ENCODE results near the gene SIK3. TPM values are rescaled to one million over a fixed set of nuclear protein-coding genes. Genes with fewer than 3 reads are reported as not detected.

The SIK3 gene
- total RNA-seq, 1 experiment from 2014 or later = 34.4 TPM

DNA sequence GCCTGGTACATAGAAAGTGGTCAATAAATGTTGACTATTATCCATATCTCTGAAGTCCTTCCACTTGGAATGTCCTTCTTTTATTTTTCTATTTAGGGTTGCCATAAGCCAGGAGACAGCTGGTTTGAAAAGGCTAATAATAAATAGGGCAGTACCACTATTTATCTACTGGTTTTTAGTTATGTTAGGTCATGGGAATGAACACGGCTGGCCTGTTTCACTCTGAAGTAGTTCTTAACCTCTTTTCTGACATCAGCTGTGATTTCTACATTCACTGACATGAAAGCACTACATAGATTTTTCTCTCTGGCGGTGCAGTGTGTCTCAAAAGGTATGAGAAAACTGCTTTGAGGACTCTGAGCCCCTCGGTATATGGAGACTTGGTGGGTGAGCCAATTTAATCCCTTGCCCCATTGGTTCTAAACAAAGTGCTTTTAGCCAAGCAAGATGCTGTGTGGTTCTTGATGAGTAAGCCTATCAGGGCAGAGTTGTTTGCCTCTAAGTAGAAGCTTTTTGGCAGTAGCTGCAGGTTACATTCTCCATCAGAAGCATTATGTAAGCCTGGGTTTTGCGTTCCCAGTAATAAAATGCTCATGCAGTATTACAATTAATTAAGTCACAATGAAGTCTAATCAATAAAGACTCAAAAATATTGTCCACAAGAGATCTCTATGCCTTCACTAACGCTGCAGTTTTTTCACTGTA is 212.1 kb downstream of the SIK3 start:
- POLR2A ChIA-PET = no interaction called here
- no peak overlapping the region for H3K27ac Mint-ChIP-seq
- ATAC-seq = no peak
- CTCF ChIA-PET = no interaction called here
- H3K27me3 Mint-ChIP-seq (ENCODE audit: low read depth) = no peaks in the 10 kb centered on the region
- no peak for TF ChIP-seq SOX15 (CRISPR knock-in tag; IDR thresholded peaks at IDR 0.05)
- TF ChIP-seq NFE2L1 (CRISPR knock-in tag; IDR thresholded peaks at IDR 0.05) = no peak
- no peak for TF ChIP-seq NFATC4 (CRISPR knock-in tag; IDR thresholded peaks at IDR 0.05)
- H3K4me3 Mint-ChIP-seq = no peak overlapping the region
- H3K36me3 Mint-ChIP-seq = no peaks in the 10 kb centered on the region
- DNase-seq (ENCODE audit: low spot score) = no peak
- H3K9me3 Mint-ChIP-seq = no peaks in the 10 kb centered on the region
- H3K4me1 Mint-ChIP-seq = no peaks in the 10 kb centered on the region

DNA sequence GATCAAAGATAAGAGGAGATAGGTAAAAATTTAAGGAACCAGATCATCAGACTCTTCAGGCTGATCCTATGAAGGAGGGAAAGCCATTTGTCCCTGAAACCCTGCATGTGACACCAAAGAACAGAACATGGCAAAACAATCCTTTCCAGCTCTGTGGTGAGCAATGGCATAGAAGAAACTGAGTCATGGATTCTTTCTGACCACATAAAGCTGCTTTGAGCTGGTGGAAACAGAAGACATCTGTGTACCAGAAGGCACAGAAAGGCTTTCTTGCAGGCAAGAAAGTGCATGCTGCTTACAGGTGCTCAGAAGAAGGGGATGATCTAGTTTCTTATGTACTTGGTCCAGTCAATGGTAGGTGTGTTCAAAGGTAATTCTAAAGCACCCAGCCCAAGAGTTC is 215.8 kb downstream of the SIK3 start:
- Mint-ChIP-seq H3K27ac (no peak overlapping the region), H3K9me3 (no peaks in the 10 kb centered on the region), H3K4me1 (peaks cover 3% of the 10 kb centered on the region; the same call in 1 of the 2 replicates), H3K36me3 (no peaks in the 10 kb centered on the region; the same call in 1 of the 2 replicates), H3K27me3 (ENCODE audit: low read depth) (no peaks in the 10 kb centered on the region), H3K4me3 (no peak overlapping the region)
- ATAC-seq (no peak), DNase-seq (ENCODE audit: low spot score) (no peak)
- ChIA-PET POLR2A (no interaction called here), CTCF (no interaction called here)
- TF ChIP-seq HMGA2 (CRISPR knock-in tag; IDR thresholded peaks at IDR 0.05) (no peak), FOXJ3 (CRISPR knock-in tag; IDR thresholded peaks at IDR 0.05; ENCODE audit: borderline replicate concordance) (no peak), CREB1 (CRISPR knock-in tag; IDR thresholded peaks at IDR 0.05) (no peak), ZNF317 (CRISPR knock-in tag; IDR thresholded peaks at IDR 0.05; ENCODE audit: borderline replicate concordance, low read depth) (no peak), SP1 (CRISPR knock-in tag; conservative IDR thresholded peaks at IDR 0.05) (no peak), NR3C1 (CRISPR knock-in tag; conservative IDR thresholded peaks at IDR 0.05; ENCODE audit: low read depth) (no peak), TEAD4 (CRISPR knock-in tag; IDR thresholded peaks at IDR 0.05) (no peak), NR1H2 (CRISPR knock-in tag; IDR thresholded peaks at IDR 0.05) (no peak), ZNF121 (CRISPR knock-in tag; IDR thresholded peaks at IDR 0.05) (no peak), ZNF219 (CRISPR knock-in tag; IDR thresholded peaks at IDR 0.05; ENCODE audit: borderline replicate concordance) (no peak), SOX15 (CRISPR knock-in tag; IDR thresholded peaks at IDR 0.05) (no peak)
- TF ChIP-seq, protein P1, sequence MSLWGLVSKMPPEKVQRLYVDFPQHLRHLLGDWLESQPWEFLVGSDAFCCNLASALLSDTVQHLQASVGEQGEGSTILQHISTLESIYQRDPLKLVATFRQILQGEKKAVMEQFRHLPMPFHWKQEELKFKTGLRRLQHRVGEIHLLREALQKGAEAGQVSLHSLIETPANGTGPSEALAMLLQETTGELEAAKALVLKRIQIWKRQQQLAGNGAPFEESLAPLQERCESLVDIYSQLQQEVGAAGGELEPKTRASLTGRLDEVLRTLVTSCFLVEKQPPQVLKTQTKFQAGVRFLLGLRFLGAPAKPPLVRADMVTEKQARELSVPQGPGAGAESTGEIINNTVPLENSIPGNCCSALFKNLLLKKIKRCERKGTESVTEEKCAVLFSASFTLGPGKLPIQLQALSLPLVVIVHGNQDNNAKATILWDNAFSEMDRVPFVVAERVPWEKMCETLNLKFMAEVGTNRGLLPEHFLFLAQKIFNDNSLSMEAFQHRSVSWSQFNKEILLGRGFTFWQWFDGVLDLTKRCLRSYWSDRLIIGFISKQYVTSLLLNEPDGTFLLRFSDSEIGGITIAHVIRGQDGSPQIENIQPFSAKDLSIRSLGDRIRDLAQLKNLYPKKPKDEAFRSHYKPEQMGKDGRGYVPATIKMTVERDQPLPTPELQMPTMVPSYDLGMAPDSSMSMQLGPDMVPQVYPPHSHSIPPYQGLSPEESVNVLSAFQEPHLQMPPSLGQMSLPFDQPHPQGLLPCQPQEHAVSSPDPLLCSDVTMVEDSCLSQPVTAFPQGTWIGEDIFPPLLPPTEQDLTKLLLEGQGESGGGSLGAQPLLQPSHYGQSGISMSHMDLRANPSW (CRISPR knock-in tag; conservative IDR thresholded peaks at IDR 0.05; ENCODE audit: low read depth) = no peak
- TF ChIP-seq, protein P2, sequence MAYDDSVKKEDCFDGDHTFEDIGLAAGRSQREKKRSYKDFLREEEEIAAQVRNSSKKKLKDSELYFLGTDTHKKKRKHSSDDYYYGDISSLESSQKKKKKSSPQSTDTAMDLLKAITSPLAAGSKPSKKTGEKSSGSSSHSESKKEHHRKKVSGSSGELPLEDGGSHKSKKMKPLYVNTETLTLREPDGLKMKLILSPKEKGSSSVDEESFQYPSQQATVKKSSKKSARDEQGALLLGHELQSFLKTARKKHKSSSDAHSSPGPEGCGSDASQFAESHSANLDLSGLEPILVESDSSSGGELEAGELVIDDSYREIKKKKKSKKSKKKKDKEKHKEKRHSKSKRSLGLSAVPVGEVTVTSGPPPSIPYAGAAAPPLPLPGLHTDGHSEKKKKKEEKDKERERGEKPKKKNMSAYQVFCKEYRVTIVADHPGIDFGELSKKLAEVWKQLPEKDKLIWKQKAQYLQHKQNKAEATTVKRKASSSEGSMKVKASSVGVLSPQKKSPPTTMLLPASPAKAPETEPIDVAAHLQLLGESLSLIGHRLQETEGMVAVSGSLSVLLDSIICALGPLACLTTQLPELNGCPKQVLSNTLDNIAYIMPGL (CRISPR knock-in tag; IDR thresholded peaks at IDR 0.05) = no peak
- TF ChIP-seq, protein P3, sequence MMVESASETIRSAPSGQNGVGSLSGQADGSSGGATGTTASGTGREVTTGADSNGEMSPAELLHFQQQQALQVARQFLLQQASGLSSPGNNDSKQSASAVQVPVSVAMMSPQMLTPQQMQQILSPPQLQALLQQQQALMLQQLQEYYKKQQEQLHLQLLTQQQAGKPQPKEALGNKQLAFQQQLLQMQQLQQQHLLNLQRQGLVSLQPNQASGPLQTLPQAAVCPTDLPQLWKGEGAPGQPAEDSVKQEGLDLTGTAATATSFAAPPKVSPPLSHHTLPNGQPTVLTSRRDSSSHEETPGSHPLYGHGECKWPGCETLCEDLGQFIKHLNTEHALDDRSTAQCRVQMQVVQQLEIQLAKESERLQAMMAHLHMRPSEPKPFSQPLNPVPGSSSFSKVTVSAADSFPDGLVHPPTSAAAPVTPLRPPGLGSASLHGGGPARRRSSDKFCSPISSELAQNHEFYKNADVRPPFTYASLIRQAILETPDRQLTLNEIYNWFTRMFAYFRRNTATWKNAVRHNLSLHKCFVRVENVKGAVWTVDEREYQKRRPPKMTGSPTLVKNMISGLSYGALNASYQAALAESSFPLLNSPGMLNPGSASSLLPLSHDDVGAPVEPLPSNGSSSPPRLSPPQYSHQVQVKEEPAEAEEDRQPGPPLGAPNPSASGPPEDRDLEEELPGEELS (CRISPR knock-in tag; IDR thresholded peaks at IDR 0.05) = no peak
- TF ChIP-seq, protein P4, sequence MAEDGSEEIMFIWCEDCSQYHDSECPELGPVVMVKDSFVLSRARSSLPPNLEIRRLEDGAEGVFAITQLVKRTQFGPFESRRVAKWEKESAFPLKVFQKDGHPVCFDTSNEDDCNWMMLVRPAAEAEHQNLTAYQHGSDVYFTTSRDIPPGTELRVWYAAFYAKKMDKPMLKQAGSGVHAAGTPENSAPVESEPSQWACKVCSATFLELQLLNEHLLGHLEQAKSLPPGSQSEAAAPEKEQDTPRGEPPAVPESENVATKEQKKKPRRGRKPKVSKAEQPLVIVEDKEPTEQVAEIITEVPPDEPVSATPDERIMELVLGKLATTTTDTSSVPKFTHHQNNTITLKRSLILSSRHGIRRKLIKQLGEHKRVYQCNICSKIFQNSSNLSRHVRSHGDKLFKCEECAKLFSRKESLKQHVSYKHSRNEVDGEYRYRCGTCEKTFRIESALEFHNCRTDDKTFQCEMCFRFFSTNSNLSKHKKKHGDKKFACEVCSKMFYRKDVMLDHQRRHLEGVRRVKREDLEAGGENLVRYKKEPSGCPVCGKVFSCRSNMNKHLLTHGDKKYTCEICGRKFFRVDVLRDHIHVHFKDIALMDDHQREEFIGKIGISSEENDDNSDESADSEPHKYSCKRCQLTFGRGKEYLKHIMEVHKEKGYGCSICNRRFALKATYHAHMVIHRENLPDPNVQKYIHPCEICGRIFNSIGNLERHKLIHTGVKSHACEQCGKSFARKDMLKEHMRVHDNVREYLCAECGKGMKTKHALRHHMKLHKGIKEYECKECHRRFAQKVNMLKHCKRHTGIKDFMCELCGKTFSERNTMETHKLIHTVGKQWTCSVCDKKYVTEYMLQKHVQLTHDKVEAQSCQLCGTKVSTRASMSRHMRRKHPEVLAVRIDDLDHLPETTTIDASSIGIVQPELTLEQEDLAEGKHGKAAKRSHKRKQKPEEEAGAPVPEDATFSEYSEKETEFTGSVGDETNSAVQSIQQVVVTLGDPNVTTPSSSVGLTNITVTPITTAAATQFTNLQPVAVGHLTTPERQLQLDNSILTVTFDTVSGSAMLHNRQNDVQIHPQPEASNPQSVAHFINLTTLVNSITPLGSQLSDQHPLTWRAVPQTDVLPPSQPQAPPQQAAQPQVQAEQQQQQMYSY (CRISPR knock-in tag; IDR thresholded peaks at IDR 0.05) = no peak
- TF ChIP-seq, protein P5, sequence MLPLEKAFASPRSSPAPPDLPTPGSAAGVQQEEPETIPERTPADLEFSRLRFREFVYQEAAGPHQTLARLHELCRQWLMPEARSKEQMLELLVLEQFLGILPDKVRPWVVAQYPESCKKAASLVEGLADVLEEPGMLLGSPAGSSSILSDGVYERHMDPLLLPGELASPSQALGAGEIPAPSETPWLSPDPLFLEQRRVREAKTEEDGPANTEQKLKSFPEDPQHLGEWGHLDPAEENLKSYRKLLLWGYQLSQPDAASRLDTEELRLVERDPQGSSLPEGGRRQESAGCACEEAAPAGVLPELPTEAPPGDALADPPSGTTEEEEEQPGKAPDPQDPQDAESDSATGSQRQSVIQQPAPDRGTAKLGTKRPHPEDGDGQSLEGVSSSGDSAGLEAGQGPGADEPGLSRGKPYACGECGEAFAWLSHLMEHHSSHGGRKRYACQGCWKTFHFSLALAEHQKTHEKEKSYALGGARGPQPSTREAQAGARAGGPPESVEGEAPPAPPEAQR (CRISPR knock-in tag; IDR thresholded peaks at IDR 0.05) = no peak
- TF ChIP-seq, protein P6, sequence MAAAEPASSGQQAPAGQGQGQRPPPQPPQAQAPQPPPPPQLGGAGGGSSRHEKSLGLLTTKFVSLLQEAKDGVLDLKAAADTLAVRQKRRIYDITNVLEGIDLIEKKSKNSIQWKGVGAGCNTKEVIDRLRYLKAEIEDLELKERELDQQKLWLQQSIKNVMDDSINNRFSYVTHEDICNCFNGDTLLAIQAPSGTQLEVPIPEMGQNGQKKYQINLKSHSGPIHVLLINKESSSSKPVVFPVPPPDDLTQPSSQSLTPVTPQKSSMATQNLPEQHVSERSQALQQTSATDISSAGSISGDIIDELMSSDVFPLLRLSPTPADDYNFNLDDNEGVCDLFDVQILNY (CRISPR knock-in tag; IDR thresholded peaks at IDR 0.05) = no peak

Data from WTC11 (cell line).